GM18505 (cell line): ENCODE measurements around the gene SUN2.

Experiments used
- ATAC-seq: cut with Tn5 transposase; IDR thresholded peaks from one replicate; pipeline ENCODE4 v1.9.1; 2021; ENCODE audit not compliant: unreplicated experiment
- POLR2A ChIP-seq: IDR thresholded peaks from 4 replicates; pipeline ENCODE4 v1.6.1; 2011; ENCODE audit warnings: borderline replicate concordance; ENCODE audit not compliant: insufficient read depth, insufficient read length; ENCODE audit errors: extremely low read depth

Gene SUN2

GRCh38 chr22:38770257-38770949, 14.6 kb upstream of the SUN2 start:
- TF ChIP-seq POLR2A, result no peak
- no peak for ATAC-seq

- no peak for TF ChIP-seq POLR2A
- ATAC-seq, result no peak
Measured at GRCh38 chr22:38768036-38768435, 12.2 kb upstream of the SUN2 start.

GRCh38 chr22:38767313-38767712, 11.5 kb upstream of the SUN2 start:
- TF ChIP-seq POLR2A, result no peak
- no peak for ATAC-seq

GRCh38 chr22:38766076-38766777, 10.4 kb upstream of the SUN2 start:
- no peak for ATAC-seq
- no peak for TF ChIP-seq POLR2A

GRCh38 chr22:38762551-38762983, 6.8 kb upstream of the SUN2 start:
- no peak for TF ChIP-seq POLR2A
- ATAC-seq, result no peak

GRCh38 chr22:38761202-38762162, 5.7 kb upstream of the SUN2 start:
- ATAC-seq, result no peak
- TF ChIP-seq POLR2A, result no peak

- TF ChIP-seq POLR2A, result no peak
- ATAC-seq, result no peak
Measured at GRCh38 chr22:38760477-38761201, 4.8 kb upstream of the SUN2 start.

GRCh38 chr22:38759005-38759404, 3.2 kb upstream of the SUN2 start:
- ATAC-seq, result no peak
- TF ChIP-seq POLR2A, result no peak

GRCh38 chr22:38758276-38758945, 2.6 kb upstream of the SUN2 start:
- no peak for TF ChIP-seq POLR2A
- ATAC-seq, result no peak

GRCh38 chr22:38757464-38757757, 1.6 kb upstream of the SUN2 start:
- no peak for TF ChIP-seq POLR2A
- no peak for ATAC-seq

GRCh38 chr22:38756711-38757463, 1.1 kb upstream of the SUN2 start:
- TF ChIP-seq POLR2A, result no peak
- ATAC-seq, result no peak
